Body of pancreas (tissue), 4 donors: ENCODE measurements around the gene COQ5.

Experiments
- POLR2A ChIP-seq, 3 donors: fragments of 450-650 bp; IDR thresholded peaks; one replicate each; pipeline ENCODE4 v1.6.1; 2016; ENCODE audit warnings: antibody characterized with exemption in 3 of 3, mild to moderate bottlenecking in 2 of 3
- TF ChIP-seq, protein P1 (sequence below), 7 experiments: fragments of 450-650 bp in 4 of 7; fragments of 200-600 bp in 3 of 7; sonication (generic) in 3 of 7; IDR thresholded peaks; one replicate each; pipeline ENCODE4 v1.5.1; 2016 to 2019; ENCODE audit warnings: antibody characterized with exemption in 7 of 7

DNA sequence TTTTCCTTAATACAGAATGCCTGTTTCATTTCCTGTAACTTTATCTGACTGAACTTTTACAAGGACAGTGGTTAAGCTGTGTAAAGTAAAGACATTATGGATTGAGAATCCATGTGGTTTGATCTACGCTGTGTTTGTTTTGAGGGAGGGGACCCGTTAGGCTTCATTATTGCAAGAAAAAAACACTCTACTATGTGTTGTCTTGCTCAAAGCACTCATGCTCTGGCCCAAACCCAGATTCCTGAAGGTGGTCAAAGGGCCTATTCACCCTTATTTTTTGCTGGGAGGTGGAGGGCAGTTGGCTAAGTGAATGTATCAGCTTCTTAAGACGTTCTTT is 17.1 kb upstream of the COQ5 start:
- TF ChIP-seq, protein P1, sequence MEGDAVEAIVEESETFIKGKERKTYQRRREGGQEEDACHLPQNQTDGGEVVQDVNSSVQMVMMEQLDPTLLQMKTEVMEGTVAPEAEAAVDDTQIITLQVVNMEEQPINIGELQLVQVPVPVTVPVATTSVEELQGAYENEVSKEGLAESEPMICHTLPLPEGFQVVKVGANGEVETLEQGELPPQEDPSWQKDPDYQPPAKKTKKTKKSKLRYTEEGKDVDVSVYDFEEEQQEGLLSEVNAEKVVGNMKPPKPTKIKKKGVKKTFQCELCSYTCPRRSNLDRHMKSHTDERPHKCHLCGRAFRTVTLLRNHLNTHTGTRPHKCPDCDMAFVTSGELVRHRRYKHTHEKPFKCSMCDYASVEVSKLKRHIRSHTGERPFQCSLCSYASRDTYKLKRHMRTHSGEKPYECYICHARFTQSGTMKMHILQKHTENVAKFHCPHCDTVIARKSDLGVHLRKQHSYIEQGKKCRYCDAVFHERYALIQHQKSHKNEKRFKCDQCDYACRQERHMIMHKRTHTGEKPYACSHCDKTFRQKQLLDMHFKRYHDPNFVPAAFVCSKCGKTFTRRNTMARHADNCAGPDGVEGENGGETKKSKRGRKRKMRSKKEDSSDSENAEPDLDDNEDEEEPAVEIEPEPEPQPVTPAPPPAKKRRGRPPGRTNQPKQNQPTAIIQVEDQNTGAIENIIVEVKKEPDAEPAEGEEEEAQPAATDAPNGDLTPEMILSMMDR (IDR thresholded peaks at IDR 0.05) = no peak
- no peak for TF ChIP-seq POLR2A (IDR thresholded peaks at IDR 0.05)
